ENCODE measurements around the gene EFEMP2. TPM values are rescaled to one million over a fixed set of nuclear protein-coding genes. Genes with fewer than 3 reads are reported as not detected.

EFEMP2 gene
- total RNA-seq, 6 experiments from 2014 or later = 5.1 to 13.9 (median 7.8) TPM

GRCh38 chr11:65857500-65857852, 15.1 kb downstream of the EFEMP2 start:
- ATAC-seq (no peak), DNase-seq (peak in 1 of 3 donors; percentile 76)
- H3K27me3 ChIP-seq = no peaks in the 10 kb centered on the region
- H3K4me1 ChIP-seq = peaks cover 0 to 26% (median 4%) of the 10 kb centered on the region in 4 donors
- intact Hi-C loops (cut with DNase I) = no loop called here
- no peaks in the 10 kb centered on the region for H3K9me3 ChIP-seq
- 0% methylated on average over 4 of the region's 49 CpGs for WGBS (ENCODE audit: insufficient coverage, low coverage, low lambda C conversion rate, missing lambda C conversion rate)
- peaks cover 6 to 44% (median 21%) of the 10 kb centered on the region in 4 donors for H3K36me3 ChIP-seq
- peak overlapping the region; percentile 94 to 96 (median 95) for H3K27ac ChIP-seq
- no peak for TF ChIP-seq POLR2A (IDR thresholded peaks at IDR 0.05)
- TF ChIP-seq, protein P1, sequence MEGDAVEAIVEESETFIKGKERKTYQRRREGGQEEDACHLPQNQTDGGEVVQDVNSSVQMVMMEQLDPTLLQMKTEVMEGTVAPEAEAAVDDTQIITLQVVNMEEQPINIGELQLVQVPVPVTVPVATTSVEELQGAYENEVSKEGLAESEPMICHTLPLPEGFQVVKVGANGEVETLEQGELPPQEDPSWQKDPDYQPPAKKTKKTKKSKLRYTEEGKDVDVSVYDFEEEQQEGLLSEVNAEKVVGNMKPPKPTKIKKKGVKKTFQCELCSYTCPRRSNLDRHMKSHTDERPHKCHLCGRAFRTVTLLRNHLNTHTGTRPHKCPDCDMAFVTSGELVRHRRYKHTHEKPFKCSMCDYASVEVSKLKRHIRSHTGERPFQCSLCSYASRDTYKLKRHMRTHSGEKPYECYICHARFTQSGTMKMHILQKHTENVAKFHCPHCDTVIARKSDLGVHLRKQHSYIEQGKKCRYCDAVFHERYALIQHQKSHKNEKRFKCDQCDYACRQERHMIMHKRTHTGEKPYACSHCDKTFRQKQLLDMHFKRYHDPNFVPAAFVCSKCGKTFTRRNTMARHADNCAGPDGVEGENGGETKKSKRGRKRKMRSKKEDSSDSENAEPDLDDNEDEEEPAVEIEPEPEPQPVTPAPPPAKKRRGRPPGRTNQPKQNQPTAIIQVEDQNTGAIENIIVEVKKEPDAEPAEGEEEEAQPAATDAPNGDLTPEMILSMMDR (IDR thresholded peaks at IDR 0.05) = no peak
- H3K4me3 ChIP-seq = peak overlapping the region; percentile 86 to 98 (median 97)

DNA sequence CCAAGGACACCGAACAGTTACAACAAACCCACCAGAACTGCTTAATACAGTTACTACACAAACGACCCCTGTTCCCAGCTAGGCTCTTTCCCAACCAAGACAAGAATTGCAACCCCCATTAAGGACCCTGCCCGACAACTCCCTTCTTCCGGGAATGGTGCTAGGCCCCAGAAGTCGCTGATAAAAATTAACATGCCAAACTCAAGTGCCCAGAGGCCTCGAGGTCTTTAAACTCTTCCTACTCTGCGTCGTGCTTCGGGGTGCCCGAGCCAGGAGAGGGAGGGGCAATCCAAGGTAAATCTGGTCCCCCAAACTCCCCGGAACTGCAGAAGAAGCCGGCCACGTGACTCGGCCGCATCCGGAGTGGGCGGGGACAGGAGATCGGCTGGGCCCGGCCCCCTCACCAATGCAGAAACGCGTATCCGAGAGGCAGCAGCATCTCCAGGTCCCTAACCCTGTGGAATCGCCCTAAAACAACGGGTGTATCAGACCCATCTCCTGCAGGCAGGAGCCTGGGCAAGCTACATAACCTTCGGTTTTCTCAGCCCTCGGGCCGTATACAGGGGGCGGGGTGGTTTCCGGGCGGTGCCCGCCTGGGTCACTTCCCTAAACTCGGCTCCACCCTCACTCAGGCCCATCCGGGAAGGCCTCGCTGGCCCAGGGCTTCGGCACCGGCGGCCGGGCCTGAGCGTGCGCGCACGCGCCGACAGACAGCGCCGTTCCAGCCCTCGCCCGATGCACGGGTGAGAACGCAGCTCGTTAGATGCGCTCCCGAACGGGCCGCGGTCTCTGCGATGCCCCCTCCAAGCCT, 15.7 kb downstream of the EFEMP2 start:
- ATAC-seq = peak; percentile 43 to 57 (median 50)
- peaks cover 0 to 25% (median 4%) of the 10 kb centered on the region in 4 donors for H3K4me1 ChIP-seq
- H3K27me3 ChIP-seq = no peaks in the 10 kb centered on the region
- TF ChIP-seq, protein P1 (IDR thresholded peaks at IDR 0.05) = no peak
- peak; percentile 68 for TF ChIP-seq POLR2A (IDR thresholded peaks at IDR 0.05)
- WGBS (ENCODE audit: insufficient coverage, low coverage, low lambda C conversion rate, missing lambda C conversion rate) = 14% methylated on average over 4 of the region's 57 CpGs
- H3K27ac ChIP-seq = peak overlapping the region; percentile 94 to 96 (median 95)
- peak overlapping the region; percentile 86 to 98 (median 97) for H3K4me3 ChIP-seq
- intact Hi-C loops (cut with DNase I) = no loop called here
- peak; percentile 87 to 89 (median 88) for DNase-seq
- H3K36me3 ChIP-seq = peaks cover 6 to 38% (median 20%) of the 10 kb centered on the region in 4 donors
- no peaks in the 10 kb centered on the region for H3K9me3 ChIP-seq

DNA sequence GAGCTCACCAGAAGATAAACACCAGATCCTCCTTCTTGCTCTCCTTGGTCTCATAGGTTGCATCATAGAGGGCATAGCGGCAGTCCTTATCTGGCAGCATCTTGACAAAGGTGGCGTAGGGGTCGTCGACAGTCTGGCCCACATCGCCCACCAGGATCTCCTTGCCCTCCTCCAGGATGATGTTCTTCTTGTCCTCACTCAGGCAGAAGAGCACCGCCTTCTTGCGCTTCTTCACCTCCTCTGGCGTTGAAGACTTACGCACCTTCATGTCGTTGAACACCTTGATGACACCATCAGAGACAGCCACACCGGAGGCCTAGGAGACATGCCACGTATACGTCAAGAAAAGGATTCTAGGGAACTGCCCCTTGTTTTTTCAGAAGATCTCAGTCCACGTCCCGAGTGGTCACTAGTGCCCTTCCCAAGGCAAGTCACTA, 16.7 kb downstream of the EFEMP2 start:
- Histone ChIP-seq H3K36me3 (peaks cover 6 to 38% (median 21%) of the 10 kb centered on the region in 4 donors), H3K27me3 (no peaks in the 10 kb centered on the region), H3K27ac (no peak overlapping the region), H3K4me1 (peaks cover 0 to 17% (median 4%) of the 10 kb centered on the region in 4 donors), H3K4me3 (peak overlapping the region in 2 of 3 donors; percentile 86 to 97), H3K9me3 (no peaks in the 10 kb centered on the region)
- ATAC-seq = no peak
- intact Hi-C loops (cut with DNase I) = no loop called here
- TF ChIP-seq, protein P1 (IDR thresholded peaks at IDR 0.05) = no peak
- no peak for TF ChIP-seq POLR2A (IDR thresholded peaks at IDR 0.05)
- DNase-seq = no peak
- WGBS (ENCODE audit: insufficient coverage, low coverage, low lambda C conversion rate, missing lambda C conversion rate) = 84% methylated on average over 9 of the region's 15 CpGs

DNA sequence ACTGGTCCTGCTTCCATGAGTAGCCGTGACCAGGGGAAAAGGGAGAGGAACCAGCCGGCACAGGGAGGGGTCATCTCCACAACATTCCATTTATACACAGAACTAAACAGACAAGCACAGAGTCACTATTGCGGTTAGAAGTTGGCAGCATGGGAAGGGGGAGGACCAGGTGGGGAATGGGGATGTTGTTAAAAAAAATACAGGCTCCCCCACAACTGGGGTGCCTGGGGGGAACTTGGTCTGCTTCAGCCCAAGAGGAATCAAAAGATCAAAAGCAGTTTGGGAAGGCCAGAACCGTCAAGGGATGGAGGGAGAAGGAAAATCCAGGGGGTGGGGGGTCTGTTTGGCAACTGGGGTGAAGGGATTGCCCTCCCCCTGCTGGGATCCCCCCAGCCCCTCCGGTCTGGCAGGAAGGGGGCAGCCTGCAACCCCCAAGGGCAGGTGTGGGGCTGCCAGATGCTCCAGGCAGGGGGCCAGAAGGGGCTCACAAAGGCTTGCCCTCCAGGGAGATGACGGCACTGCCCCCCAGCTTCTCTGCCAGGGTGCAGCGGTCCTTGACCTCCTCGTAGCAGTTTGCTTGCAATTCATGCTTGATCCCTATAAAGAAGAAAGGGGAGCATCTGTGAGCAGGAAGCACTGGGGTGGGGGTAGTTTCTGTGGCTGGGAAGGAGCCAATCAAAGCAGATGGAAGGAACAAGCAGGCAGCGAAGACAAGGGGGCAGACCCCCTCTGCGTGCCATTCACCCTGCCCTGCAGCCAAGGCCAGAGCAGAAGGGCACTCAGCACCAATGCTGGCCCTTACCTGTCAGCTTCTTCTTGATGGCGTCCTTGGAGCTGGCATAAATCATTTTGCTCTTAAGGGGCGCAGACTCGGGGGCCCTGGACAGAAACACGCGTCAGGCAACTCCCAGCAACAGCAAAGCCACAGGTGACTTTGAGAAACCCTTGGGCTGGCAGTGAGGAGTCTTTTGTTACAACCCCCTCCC, 17.5 kb downstream of the EFEMP2 start:
- no peak for ATAC-seq
- TF ChIP-seq, protein P1 (IDR thresholded peaks at IDR 0.05) = no peak
- TF ChIP-seq POLR2A (IDR thresholded peaks at IDR 0.05) = no peak
- H3K9me3 ChIP-seq = no peaks in the 10 kb centered on the region
- 78% methylated on average over 3 of the region's 15 CpGs for WGBS (ENCODE audit: insufficient coverage, low coverage, low lambda C conversion rate, missing lambda C conversion rate)
- no peaks in the 10 kb centered on the region for H3K27me3 ChIP-seq
- intact Hi-C loops (cut with DNase I) = no loop called here
- DNase-seq = peak in 2 of 3 donors; percentile 6 to 53
- peaks cover 0 to 17% (median 4%) of the 10 kb centered on the region in 4 donors for H3K4me1 ChIP-seq
- peaks cover 6 to 38% (median 21%) of the 10 kb centered on the region in 4 donors for H3K36me3 ChIP-seq
- no peak overlapping the region for H3K27ac ChIP-seq
- H3K4me3 ChIP-seq = no peak overlapping the region
